K562 (cell line): ENCODE results near the gene TMEM239.

Experiments
- ILK ChIP-seq: fragments of 450-650 bp; IDR thresholded peaks from 2 replicates; pipeline ENCODE4 v1.6.1; 2016; ENCODE audit warnings: missing genetic modification characterization, low read depth, mild to moderate bottlenecking, missing compliant biosample characterization, moderate library complexity, borderline replicate concordance
- SMC3 ChIP-seq: conservative IDR thresholded peaks from 2 replicates; pipeline ENCODE4 v1.6.1; 2011; ENCODE audit warnings: low read depth, low read length, improper control_type of control experiment; ENCODE audit not compliant: insufficient read depth
- ZNF778 ChIP-seq: fragments of 450-650 bp; formaldehyde crosslinking; IDR thresholded peaks from 2 replicates; pipeline ENCODE4 v1.4.0; 2020; ENCODE audit warnings: mild to moderate bottlenecking, moderate library complexity
- TF ChIP-seq, protein P1 (sequence below), 3 experiments: IDR thresholded peaks in 2 of 3; conservative IDR thresholded peaks in 1 of 3; 2 replicates each; pipeline ENCODE4 v1.5.1; 2011 to 2012; ENCODE audit warnings: low read length in 3 of 3, mild to moderate bottlenecking in 3 of 3, control low read depth in 2 of 3, improper control_type of control experiment in 1 of 3, inconsistent platforms in 1 of 3, low read depth in 1 of 3, mixed read lengths in 1 of 3, moderate library complexity in 1 of 3; ENCODE audit not compliant: insufficient read depth in 2 of 3
- TF ChIP-seq, protein P2 (sequence below): fragments of 450-650 bp; IDR thresholded peaks from 2 replicates; pipeline ENCODE4 v1.6.1; 2017; ENCODE audit warnings: mild to moderate bottlenecking, moderate library complexity

DNA sequence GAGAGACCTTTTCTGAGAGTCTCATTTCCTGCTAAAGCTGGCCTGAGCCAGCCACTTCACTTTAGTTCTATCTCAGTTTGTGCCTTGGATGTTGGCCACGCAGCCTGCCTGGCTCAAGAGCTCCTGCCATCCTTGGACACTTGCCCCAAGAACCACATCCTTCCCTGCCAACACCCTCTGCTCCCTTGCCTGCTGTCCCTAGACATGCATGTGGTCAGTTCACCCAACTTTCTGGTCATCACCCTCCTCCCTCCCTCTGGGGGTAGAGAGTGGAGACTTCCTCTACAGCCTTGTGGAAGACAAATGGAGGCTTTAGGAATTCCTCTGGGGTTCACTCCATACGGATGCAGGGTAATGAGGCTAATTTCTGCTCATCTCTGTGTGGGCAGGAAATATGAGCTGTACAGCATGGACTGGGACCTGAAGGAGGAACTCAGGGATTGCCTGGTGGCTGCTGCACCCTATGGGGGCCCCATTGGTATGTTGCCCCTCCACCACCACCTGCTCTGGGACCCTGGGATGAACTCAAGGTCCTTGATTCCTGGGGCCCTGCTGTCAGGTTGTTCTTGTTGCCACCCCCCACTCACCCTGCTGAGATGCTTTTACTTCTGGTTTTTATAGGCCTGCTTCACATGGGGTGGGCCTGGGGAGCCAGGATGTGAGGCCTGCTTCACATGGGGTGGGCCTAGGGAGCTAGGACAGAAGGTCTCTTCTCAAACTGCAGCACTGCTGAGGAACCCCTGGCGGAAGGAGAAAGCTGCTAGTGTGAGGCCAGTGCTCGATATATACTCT is 43.4 kb downstream of the TMEM239 start:
- TF ChIP-seq ZNF778 (CRISPR knock-in tag) = no peak
- no peak for TF ChIP-seq ILK (tag)
- TF ChIP-seq SMC3 = no peak
- TF ChIP-seq, protein P1, sequence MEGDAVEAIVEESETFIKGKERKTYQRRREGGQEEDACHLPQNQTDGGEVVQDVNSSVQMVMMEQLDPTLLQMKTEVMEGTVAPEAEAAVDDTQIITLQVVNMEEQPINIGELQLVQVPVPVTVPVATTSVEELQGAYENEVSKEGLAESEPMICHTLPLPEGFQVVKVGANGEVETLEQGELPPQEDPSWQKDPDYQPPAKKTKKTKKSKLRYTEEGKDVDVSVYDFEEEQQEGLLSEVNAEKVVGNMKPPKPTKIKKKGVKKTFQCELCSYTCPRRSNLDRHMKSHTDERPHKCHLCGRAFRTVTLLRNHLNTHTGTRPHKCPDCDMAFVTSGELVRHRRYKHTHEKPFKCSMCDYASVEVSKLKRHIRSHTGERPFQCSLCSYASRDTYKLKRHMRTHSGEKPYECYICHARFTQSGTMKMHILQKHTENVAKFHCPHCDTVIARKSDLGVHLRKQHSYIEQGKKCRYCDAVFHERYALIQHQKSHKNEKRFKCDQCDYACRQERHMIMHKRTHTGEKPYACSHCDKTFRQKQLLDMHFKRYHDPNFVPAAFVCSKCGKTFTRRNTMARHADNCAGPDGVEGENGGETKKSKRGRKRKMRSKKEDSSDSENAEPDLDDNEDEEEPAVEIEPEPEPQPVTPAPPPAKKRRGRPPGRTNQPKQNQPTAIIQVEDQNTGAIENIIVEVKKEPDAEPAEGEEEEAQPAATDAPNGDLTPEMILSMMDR (IDR thresholded peaks at IDR 0.05 in 2 of 3, conservative IDR thresholded peaks at IDR 0.05 in 1 of 3; ENCODE audit: insufficient read depth in 2 of 3, low read depth in 1 of 3, low read length in 3 of 3) = no peak
- TF ChIP-seq, protein P2, sequence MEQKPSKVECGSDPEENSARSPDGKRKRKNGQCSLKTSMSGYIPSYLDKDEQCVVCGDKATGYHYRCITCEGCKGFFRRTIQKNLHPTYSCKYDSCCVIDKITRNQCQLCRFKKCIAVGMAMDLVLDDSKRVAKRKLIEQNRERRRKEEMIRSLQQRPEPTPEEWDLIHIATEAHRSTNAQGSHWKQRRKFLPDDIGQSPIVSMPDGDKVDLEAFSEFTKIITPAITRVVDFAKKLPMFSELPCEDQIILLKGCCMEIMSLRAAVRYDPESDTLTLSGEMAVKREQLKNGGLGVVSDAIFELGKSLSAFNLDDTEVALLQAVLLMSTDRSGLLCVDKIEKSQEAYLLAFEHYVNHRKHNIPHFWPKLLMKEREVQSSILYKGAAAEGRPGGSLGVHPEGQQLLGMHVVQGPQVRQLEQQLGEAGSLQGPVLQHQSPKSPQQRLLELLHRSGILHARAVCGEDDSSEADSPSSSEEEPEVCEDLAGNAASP = no peak
